Measurements from ENCODE around the gene CDK8. TPM values are rescaled to one million over a fixed set of nuclear protein-coding genes. Genes with fewer than 3 reads are reported as not detected.

Gene CDK8
- total and polyA plus RNA-seq, 10 of the 15 experiments (the other 5 are each of a cell fraction or from before 2014, with no cell fraction given): 8.6 to 23.5 (median 12.5) TPM

DNA sequence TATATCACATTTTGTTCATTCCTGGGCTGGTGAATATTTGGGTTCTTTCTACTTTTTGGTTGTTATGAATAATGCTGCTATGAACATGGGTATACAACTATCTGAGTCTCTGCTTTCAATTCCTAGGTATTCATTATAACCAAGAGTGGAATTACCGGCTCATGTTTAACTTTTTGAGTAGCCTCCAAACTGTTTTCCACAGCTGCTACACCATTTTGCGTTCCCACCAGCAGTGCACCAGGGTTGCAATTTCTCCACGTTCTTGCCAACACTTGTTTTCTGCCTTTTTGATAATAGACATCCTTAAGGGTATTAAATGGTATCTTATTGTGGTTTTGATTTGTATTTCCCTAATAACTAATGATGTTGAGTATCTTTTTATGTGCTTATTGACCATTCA, 16.8 kb downstream of the CDK8 start:
- ChIA-PET POLR2A (no interaction called here), RAD21 (ENCODE audit: unreplicated experiment) (no interaction called here), SMC1A (ENCODE audit: uncharacterized antibody, unreplicated experiment) (no interaction called here), CTCF (no interaction called here)
- DNase-seq (ENCODE audit: low read depth, low spot score) (no peak), FAIRE-seq (no peak), ATAC-seq (no peak)
- H3K27me3 ChIP-seq (replicated peaks in 1 of 2; ENCODE audit: control insufficient read depth in 2 of 2, insufficient read depth in 2 of 2, low read length in 1 of 2): no peaks in the 10 kb centered on the region
- in situ Hi-C loops (cut with MboI): no loop called here
- no peaks in the 10 kb centered on the region for H3K36me3 ChIP-seq (ENCODE audit: control insufficient read depth in 2 of 2, insufficient read depth in 2 of 2, low read length in 1 of 2)
- no peak overlapping the region for H3K9ac ChIP-seq (ENCODE audit: control insufficient read depth, insufficient read depth, low read length)
- no peak overlapping the region for H3K4me2 ChIP-seq (ENCODE audit: control insufficient read depth, insufficient read depth)
- BruUV-seq (replicated peaks): no TSS peak
- no peak overlapping the region for H3K27ac ChIP-seq (ENCODE audit: control insufficient read depth, insufficient read depth)
- TF ChIP-seq, protein P1, sequence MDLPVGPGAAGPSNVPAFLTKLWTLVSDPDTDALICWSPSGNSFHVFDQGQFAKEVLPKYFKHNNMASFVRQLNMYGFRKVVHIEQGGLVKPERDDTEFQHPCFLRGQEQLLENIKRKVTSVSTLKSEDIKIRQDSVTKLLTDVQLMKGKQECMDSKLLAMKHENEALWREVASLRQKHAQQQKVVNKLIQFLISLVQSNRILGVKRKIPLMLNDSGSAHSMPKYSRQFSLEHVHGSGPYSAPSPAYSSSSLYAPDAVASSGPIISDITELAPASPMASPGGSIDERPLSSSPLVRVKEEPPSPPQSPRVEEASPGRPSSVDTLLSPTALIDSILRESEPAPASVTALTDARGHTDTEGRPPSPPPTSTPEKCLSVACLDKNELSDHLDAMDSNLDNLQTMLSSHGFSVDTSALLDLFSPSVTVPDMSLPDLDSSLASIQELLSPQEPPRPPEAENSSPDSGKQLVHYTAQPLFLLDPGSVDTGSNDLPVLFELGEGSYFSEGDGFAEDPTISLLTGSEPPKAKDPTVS (IDR thresholded peaks at IDR 0.05; ENCODE audit: low read depth, low read length): no peak
- TF ChIP-seq SPI1 (IDR thresholded peaks at IDR 0.05; ENCODE audit: borderline replicate concordance, insufficient read depth, low read depth, low read length) (no peak), EGR1 (IDR thresholded peaks at IDR 0.05; ENCODE audit: borderline replicate concordance in 1 of 2, low read depth in 2 of 2, low read length in 2 of 2) (no peak), KAT2A (conservative IDR thresholded peaks at IDR 0.05; ENCODE audit: control insufficient read depth, low read depth, low read length) (no peak), SMAD1 (IDR thresholded peaks at IDR 0.05; ENCODE audit: low read depth, partially characterized antibody) (no peak), BCL11A (IDR thresholded peaks at IDR 0.05; ENCODE audit: low read depth, low read length) (no peak), BMI1 (IDR thresholded peaks at IDR 0.05; ENCODE audit: borderline replicate concordance) (no peak), NBN (IDR thresholded peaks at IDR 0.05) (no peak), NFYA (IDR thresholded peaks at IDR 0.05; ENCODE audit: borderline replicate concordance, low read depth, low read length) (no peak), ETV6 (conservative IDR thresholded peaks at IDR 0.05 in 1 of 2, IDR thresholded peaks at IDR 0.05 in 1 of 2; ENCODE audit: borderline replicate concordance in 1 of 2, low read depth in 1 of 2) (no peak)
- TF ChIP-seq, protein P2, sequence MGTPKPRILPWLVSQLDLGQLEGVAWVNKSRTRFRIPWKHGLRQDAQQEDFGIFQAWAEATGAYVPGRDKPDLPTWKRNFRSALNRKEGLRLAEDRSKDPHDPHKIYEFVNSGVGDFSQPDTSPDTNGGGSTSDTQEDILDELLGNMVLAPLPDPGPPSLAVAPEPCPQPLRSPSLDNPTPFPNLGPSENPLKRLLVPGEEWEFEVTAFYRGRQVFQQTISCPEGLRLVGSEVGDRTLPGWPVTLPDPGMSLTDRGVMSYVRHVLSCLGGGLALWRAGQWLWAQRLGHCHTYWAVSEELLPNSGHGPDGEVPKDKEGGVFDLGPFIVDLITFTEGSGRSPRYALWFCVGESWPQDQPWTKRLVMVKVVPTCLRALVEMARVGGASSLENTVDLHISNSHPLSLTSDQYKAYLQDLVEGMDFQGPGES (IDR thresholded peaks at IDR 0.05): no peak
- TF ChIP-seq, protein P3, sequence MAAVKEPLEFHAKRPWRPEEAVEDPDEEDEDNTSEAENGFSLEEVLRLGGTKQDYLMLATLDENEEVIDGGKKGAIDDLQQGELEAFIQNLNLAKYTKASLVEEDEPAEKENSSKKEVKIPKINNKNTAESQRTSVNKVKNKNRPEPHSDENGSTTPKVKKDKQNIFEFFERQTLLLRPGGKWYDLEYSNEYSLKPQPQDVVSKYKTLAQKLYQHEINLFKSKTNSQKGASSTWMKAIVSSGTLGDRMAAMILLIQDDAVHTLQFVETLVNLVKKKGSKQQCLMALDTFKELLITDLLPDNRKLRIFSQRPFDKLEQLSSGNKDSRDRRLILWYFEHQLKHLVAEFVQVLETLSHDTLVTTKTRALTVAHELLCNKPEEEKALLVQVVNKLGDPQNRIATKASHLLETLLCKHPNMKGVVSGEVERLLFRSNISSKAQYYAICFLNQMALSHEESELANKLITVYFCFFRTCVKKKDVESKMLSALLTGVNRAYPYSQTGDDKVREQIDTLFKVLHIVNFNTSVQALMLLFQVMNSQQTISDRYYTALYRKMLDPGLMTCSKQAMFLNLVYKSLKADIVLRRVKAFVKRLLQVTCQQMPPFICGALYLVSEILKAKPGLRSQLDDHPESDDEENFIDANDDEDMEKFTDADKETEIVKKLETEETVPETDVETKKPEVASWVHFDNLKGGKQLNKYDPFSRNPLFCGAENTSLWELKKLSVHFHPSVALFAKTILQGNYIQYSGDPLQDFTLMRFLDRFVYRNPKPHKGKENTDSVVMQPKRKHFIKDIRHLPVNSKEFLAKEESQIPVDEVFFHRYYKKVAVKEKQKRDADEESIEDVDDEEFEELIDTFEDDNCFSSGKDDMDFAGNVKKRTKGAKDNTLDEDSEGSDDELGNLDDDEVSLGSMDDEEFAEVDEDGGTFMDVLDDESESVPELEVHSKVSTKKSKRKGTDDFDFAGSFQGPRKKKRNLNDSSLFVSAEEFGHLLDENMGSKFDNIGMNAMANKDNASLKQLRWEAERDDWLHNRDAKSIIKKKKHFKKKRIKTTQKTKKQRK (IDR thresholded peaks at IDR 0.05; ENCODE audit: low read depth, low read length): no peak
- TF ChIP-seq, protein P4, sequence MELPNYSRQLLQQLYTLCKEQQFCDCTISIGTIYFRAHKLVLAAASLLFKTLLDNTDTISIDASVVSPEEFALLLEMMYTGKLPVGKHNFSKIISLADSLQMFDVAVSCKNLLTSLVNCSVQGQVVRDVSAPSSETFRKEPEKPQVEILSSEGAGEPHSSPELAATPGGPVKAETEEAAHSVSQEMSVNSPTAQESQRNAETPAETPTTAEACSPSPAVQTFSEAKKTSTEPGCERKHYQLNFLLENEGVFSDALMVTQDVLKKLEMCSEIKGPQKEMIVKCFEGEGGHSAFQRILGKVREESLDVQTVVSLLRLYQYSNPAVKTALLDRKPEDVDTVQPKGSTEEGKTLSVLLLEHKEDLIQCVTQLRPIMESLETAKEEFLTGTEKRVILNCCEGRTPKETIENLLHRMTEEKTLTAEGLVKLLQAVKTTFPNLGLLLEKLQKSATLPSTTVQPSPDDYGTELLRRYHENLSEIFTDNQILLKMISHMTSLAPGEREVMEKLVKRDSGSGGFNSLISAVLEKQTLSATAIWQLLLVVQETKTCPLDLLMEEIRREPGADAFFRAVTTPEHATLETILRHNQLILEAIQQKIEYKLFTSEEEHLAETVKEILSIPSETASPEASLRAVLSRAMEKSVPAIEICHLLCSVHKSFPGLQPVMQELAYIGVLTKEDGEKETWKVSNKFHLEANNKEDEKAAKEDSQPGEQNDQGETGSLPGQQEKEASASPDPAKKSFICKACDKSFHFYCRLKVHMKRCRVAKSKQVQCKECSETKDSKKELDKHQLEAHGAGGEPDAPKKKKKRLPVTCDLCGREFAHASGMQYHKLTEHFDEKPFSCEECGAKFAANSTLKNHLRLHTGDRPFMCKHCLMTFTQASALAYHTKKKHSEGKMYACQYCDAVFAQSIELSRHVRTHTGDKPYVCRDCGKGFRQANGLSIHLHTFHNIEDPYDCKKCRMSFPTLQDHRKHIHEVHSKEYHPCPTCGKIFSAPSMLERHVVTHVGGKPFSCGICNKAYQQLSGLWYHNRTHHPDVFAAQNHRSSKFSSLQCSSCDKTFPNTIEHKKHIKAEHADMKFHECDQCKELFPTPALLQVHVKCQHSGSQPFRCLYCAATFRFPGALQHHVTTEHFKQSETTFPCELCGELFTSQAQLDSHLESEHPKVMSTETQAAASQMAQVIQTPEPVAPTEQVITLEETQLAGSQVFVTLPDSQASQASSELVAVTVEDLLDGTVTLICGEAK (IDR thresholded peaks at IDR 0.05; ENCODE audit: borderline replicate concordance): no peak
- peaks cover 7% of the 10 kb centered on the region for H3K79me2 ChIP-seq (ENCODE audit: control insufficient read depth, insufficient read depth, low read length)
- WGBS (ENCODE audit: insufficient coverage, insufficient replicate concordance, low lambda C conversion rate, missing lambda C conversion rate): 100% methylated on average over 3 of the region's 3 CpGs
- no peaks in the 10 kb centered on the region for H3K4me1 ChIP-seq (ENCODE audit: control insufficient read depth, insufficient read depth, low read length)
- H3K4me3 ChIP-seq: no peak overlapping the region
- intact Hi-C loops (cut with micrococcal nuclease; ENCODE audit: unreplicated experiment): no loop called here
- no peak overlapping the region for H2AFZ ChIP-seq (ENCODE audit: control insufficient read depth, low read depth, low read length)
- no peaks in the 10 kb centered on the region for H3K9me3 ChIP-seq (replicated peaks; ENCODE audit: control insufficient read depth, insufficient read depth, low read length)
- no peaks in the 10 kb centered on the region for H4K20me1 ChIP-seq (ENCODE audit: control insufficient read depth, insufficient read depth)

Data from GM12878 (cell line).